ENCODE results near the gene C1orf167.

The C1orf167 gene

GRCh38 chr1:11786168-11786567 lies 24.2 kb downstream of the C1orf167 start:
- no peak for DNase-seq

GRCh38 chr1:11787251-11787803 lies 25.3 kb downstream of the C1orf167 start:
- no peak for DNase-seq

GRCh38 chr1:11787804-11788436 lies 25.9 kb downstream of the C1orf167 start:
- DNase-seq, result no peak

GRCh38 chr1:11788549-11789053 lies 26.6 kb downstream of the C1orf167 start:
- no peak for DNase-seq

- no peak for DNase-seq
Observed at GRCh38 chr1:11789126-11790067, 27.4 kb downstream of the C1orf167 start.

- DNase-seq, result no peak
Observed at GRCh38 chr1:11790101-11790879, 28.3 kb downstream of the C1orf167 start.

- DNase-seq, result peak; percentile 97
Observed at GRCh38 chr1:11790880-11791715, 29.1 kb downstream of the C1orf167 start.

- DNase-seq, result no peak
Observed at GRCh38 chr1:11792106-11792505, 30.1 kb downstream of the C1orf167 start.

GRCh38 chr1:11793819-11794218 lies 31.8 kb downstream of the C1orf167 start:
- no peak for DNase-seq

- DNase-seq, result no peak
Observed at GRCh38 chr1:11794446-11795237, 32.6 kb downstream of the C1orf167 start.

GRCh38 chr1:11795238-11795890 lies 33.4 kb downstream of the C1orf167 start:
- DNase-seq, result no peak

GRCh38 chr1:11796036-11796828 lies 34.2 kb downstream of the C1orf167 start:
- DNase-seq, result peak; percentile 53

- no peak for DNase-seq
Observed at GRCh38 chr1:11797525-11798216, 35.7 kb downstream of the C1orf167 start.

- DNase-seq, result no peak
Observed at GRCh38 chr1:11799099-11799498, 37.1 kb downstream of the C1orf167 start.

GRCh38 chr1:11799896-11800295 lies 37.9 kb downstream of the C1orf167 start:
- no peak for DNase-seq

GRCh38 chr1:11800391-11800755 lies 38.4 kb downstream of the C1orf167 start:
- no peak for DNase-seq

GRCh38 chr1:11800756-11801433 lies 38.9 kb downstream of the C1orf167 start:
- no peak for DNase-seq

- DNase-seq, result peak; percentile 47
Observed at GRCh38 chr1:11802616-11802972, 40.6 kb downstream of the C1orf167 start.
